Measurements from ENCODE around the gene RPH3AL. TPM values are rescaled to one million over a fixed set of nuclear protein-coding genes. Genes with fewer than 3 reads are reported as not detected.

Gene RPH3AL
- total and polyA plus RNA-seq, 10 of the 15 experiments (the other 5 are each of a cell fraction or from before 2014, with no cell fraction given): 0.04 to 1.2 (median 0.47) TPM; not detected in 2

DNA sequence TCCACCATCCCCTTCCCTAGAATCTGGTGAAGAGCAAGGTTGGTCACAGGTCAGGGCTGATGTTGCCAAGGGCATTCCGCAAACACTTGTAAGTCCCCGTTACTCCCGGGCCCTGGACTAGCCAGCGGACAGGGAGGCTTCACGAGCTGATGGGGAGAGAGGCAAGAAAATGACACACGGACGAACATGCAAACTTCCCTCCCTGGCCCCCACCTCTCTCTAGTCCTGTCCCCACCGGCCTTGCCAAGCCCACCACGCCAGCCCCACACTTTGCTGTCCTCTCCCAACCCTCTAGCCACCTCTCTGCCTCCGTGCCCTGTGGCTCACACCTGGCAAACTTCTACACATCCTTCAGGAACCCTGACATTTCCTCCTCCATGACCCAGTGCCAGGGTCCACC is 54.8 kb downstream of the RPH3AL start:
- no peaks in the 10 kb centered on the region for H3K9me3 ChIP-seq (replicated peaks; ENCODE audit: control insufficient read depth, insufficient read depth, low read length)
- no peak overlapping the region for H3K4me3 ChIP-seq
- no peaks in the 10 kb centered on the region for H3K27me3 ChIP-seq (replicated peaks in 1 of 2; ENCODE audit: control insufficient read depth in 2 of 2, insufficient read depth in 2 of 2, low read length in 1 of 2)
- no peak overlapping the region for H3K4me2 ChIP-seq (ENCODE audit: control insufficient read depth, insufficient read depth)
- no TSS peak for BruUV-seq (replicated peaks)
- SMC1A ChIA-PET (ENCODE audit: uncharacterized antibody, unreplicated experiment): no interaction called here
- CTCF ChIA-PET: no interaction called here
- no peak overlapping the region for H3K27ac ChIP-seq (ENCODE audit: control insufficient read depth, insufficient read depth)
- in situ Hi-C loops (cut with MboI) (no loop called here), intact Hi-C loops (cut with micrococcal nuclease; ENCODE audit: unreplicated experiment) (no loop called here)
- no peaks in the 10 kb centered on the region for H4K20me1 ChIP-seq (ENCODE audit: control insufficient read depth, insufficient read depth)
- FAIRE-seq: no peak
- H3K4me1 ChIP-seq (ENCODE audit: control insufficient read depth, insufficient read depth, low read length): no peaks in the 10 kb centered on the region
- no peak for DNase-seq (ENCODE audit: low read depth, low spot score)
- H3K36me3 ChIP-seq (ENCODE audit: control insufficient read depth in 2 of 2, insufficient read depth in 2 of 2, low read length in 1 of 2): no peaks in the 10 kb centered on the region
- POLR2A ChIA-PET: no interaction called here
- no peak overlapping the region for H3K9ac ChIP-seq (ENCODE audit: control insufficient read depth, insufficient read depth, low read length)
- TF ChIP-seq SMARCA5 (IDR thresholded peaks at IDR 0.05): no peak
- TF ChIP-seq, protein P1, sequence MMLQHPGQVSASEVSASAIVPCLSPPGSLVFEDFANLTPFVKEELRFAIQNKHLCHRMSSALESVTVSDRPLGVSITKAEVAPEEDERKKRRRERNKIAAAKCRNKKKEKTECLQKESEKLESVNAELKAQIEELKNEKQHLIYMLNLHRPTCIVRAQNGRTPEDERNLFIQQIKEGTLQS (IDR thresholded peaks at IDR 0.05; ENCODE audit: borderline replicate concordance, extremely low read depth, low read depth, low read length): no peak
- TF ChIP-seq SMAD5 (IDR thresholded peaks at IDR 0.05; ENCODE audit: low read depth): no peak
- TF ChIP-seq MYB (IDR thresholded peaks at IDR 0.05; ENCODE audit: borderline replicate concordance, low read depth, low read length): no peak
- TF ChIP-seq MXI1 (IDR thresholded peaks at IDR 0.05; ENCODE audit: low read depth, low read length): no peak
- no peak for TF ChIP-seq ATF7 (IDR thresholded peaks at IDR 0.05; ENCODE audit: low read depth)
- no peak for TF ChIP-seq STAT3 (IDR thresholded peaks at IDR 0.05; ENCODE audit: low read depth, low read length)
- no peak for TF ChIP-seq CREB1 (IDR thresholded peaks at IDR 0.05; ENCODE audit: low read depth)
- no peak for TF ChIP-seq POLR2AphosphoS2 (IDR thresholded peaks at IDR 0.05; ENCODE audit: low read depth, low read length)
- no peak for TF ChIP-seq HCFC1 (IDR thresholded peaks at IDR 0.05; ENCODE audit: low read length)
- no peak for TF ChIP-seq IKZF1 (conservative IDR thresholded peaks at IDR 0.05)
- TF ChIP-seq, protein P2, sequence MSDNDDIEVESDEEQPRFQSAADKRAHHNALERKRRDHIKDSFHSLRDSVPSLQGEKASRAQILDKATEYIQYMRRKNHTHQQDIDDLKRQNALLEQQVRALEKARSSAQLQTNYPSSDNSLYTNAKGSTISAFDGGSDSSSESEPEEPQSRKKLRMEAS (IDR thresholded peaks at IDR 0.05; ENCODE audit: low read depth, low read length): no peak
- TF ChIP-seq, protein P3, sequence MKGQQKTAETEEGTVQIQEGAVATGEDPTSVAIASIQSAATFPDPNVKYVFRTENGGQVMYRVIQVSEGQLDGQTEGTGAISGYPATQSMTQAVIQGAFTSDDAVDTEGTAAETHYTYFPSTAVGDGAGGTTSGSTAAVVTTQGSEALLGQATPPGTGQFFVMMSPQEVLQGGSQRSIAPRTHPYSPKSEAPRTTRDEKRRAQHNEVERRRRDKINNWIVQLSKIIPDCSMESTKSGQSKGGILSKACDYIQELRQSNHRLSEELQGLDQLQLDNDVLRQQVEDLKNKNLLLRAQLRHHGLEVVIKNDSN (IDR thresholded peaks at IDR 0.05; ENCODE audit: borderline replicate concordance, extremely low read length, insufficient read depth, low read depth, low read length): no peak
- no peak for TF ChIP-seq EGR1 (IDR thresholded peaks at IDR 0.05; ENCODE audit: borderline replicate concordance in 1 of 2, low read depth in 2 of 2, low read length in 2 of 2)
- no peaks in the 10 kb centered on the region for H3K79me2 ChIP-seq (ENCODE audit: control insufficient read depth, insufficient read depth, low read length)
- RAD21 ChIA-PET (ENCODE audit: unreplicated experiment): interaction anchor here (0.5 kb wide), 1 partner anchor 634 kb away, joined by 3 read pairs; no protein-coding TSS in a partner anchor
- no peak for ATAC-seq
- 37% methylated on average over 8 of the region's 10 CpGs for WGBS (ENCODE audit: insufficient coverage, insufficient replicate concordance, low lambda C conversion rate, missing lambda C conversion rate)
- no peak overlapping the region for H2AFZ ChIP-seq (ENCODE audit: control insufficient read depth, low read depth, low read length)
